GM12875 (cell line): ENCODE data around the gene KCNB1.

Source experiments
- H3K4me3 ChIP-seq: one replicate; pipeline ENCODE4 v1.5.1; 2011; ENCODE audit warnings: low read depth, low read length, control low read depth
- CTCF ChIP-seq: IDR thresholded peaks from 2 replicates; pipeline ENCODE4 v1.5.1; 2011; ENCODE audit warnings: low read depth, mild to moderate bottlenecking, control low read depth, inconsistent platforms, low read length, moderate library complexity, borderline replicate concordance; ENCODE audit not compliant: insufficient read depth

KCNB1 gene

GRCh38 chr20:49462626-49463025 is 19.8 kb downstream of the KCNB1 start:
- no peak overlapping the region for H3K4me3 ChIP-seq
- no peak for TF ChIP-seq CTCF

- TF ChIP-seq CTCF: no peak
- H3K4me3 ChIP-seq: no peak overlapping the region
Observed at GRCh38 chr20:49461894-49462620, 20.4 kb downstream of the KCNB1 start.

GRCh38 chr20:49460916-49461315 is 21.6 kb downstream of the KCNB1 start:
- no peak for TF ChIP-seq CTCF

GRCh38 chr20:49460131-49460530 is 22.3 kb downstream of the KCNB1 start:
- no peak overlapping the region for H3K4me3 ChIP-seq
- TF ChIP-seq CTCF: no peak

More at GRCh38 chr20:49460916-49461315, 21.6 kb downstream of the KCNB1 start:
- no peak overlapping the region for H3K4me3 ChIP-seq

- no peak overlapping the region for H3K4me3 ChIP-seq
- no peak for TF ChIP-seq CTCF
Observed at GRCh38 chr20:49459684-49460083, 22.8 kb downstream of the KCNB1 start.

GRCh38 chr20:49457444-49457843 is 25.0 kb downstream of the KCNB1 start:
- no peak overlapping the region for H3K4me3 ChIP-seq
- no peak for TF ChIP-seq CTCF

GRCh38 chr20:49456646-49457045 is 25.8 kb downstream of the KCNB1 start:
- no peak for TF ChIP-seq CTCF
- H3K4me3 ChIP-seq: no peak overlapping the region
